Left ventricle myocardium inferior (tissue), 1 donor: ENCODE data around the gene ADAMTS14. TPM values are rescaled to one million over a fixed set of nuclear protein-coding genes. Genes with fewer than 3 reads are reported as not detected.

ENCODE experiments used
- DNase-seq: peaks from one replicate; pipeline ENCODE4 v3.0.0-alpha.2; 2020
- H3K27ac ChIP-seq: fragments of 200-600 bp; replicated peaks from 2 replicates; pipeline ENCODE4 v1.8.0; 2021
- H3K27me3 ChIP-seq: fragments of 200-600 bp; 2 replicates; pipeline ENCODE4 v1.8.0; 2021; ENCODE audit warnings: low read depth
- H3K36me3 ChIP-seq: fragments of 200-600 bp; 2 replicates; pipeline ENCODE4 v1.8.0; 2021
- H3K4me1 ChIP-seq: fragments of 200-600 bp; 2 replicates; pipeline ENCODE4 v1.8.0; 2021
- H3K4me3 ChIP-seq: fragments of 200-600 bp; 2 replicates; pipeline ENCODE4 v1.8.0; 2021; ENCODE audit warnings: mild to moderate bottlenecking, moderate library complexity
- H3K9me3 ChIP-seq: fragments of 200-600 bp; replicated peaks from 2 replicates; pipeline ENCODE4 v1.8.0; 2021
- CTCF ChIP-seq: fragments of 200-600 bp; IDR thresholded peaks from 2 replicates; pipeline ENCODE4 v1.8.0; 2021; ENCODE audit warnings: antibody characterized with exemption, mild to moderate bottlenecking, borderline replicate concordance
- intact Hi-C: fragments of 100-400 bp; cut with micrococcal nuclease; formaldehyde crosslinking; loops from one replicate; pipeline ENCODE4 v1.11.0; 2022
- total RNA-seq: library from RNA; stranded (reverse); fragmentation: NEBNext Ultra II Directional; extraction: Animal tissue kit (Norgen Biotek cat#: 25700); gene quantifications from one replicate; pipeline ENCODE4 v1.2.1, GENCODE V29; 2021
- donor health status: DM: no; HTN: yes; CAD: no; lungs with severe emphysema.

Gene ADAMTS14
- total RNA-seq, 1 donor from 2014 or later, result 0.47 TPM

- no peaks in the 10 kb centered on the region for H3K27me3 ChIP-seq
- no peak for TF ChIP-seq CTCF
- no peak for DNase-seq
- peaks cover 7% of the 10 kb centered on the region for H3K4me1 ChIP-seq
- intact Hi-C loops, result no loop called here
- no peak overlapping the region for H3K4me3 ChIP-seq
- H3K9me3 ChIP-seq, result no peaks in the 10 kb centered on the region
- no peaks in the 10 kb centered on the region for H3K36me3 ChIP-seq
- H3K27ac ChIP-seq, result no peak overlapping the region
Observed at GRCh38 chr10:70777063-70777875, 105.0 kb downstream of the ADAMTS14 start.

GRCh38 chr10:70778267-70778924 is 106.1 kb downstream of the ADAMTS14 start:
- TF ChIP-seq CTCF, result no peak
- no peaks in the 10 kb centered on the region for H3K36me3 ChIP-seq
- no peak overlapping the region for H3K4me3 ChIP-seq
- DNase-seq, result no peak
- no peaks in the 10 kb centered on the region for H3K27me3 ChIP-seq
- H3K9me3 ChIP-seq, result no peaks in the 10 kb centered on the region
- intact Hi-C loops, result no loop called here
- peaks cover 13% of the 10 kb centered on the region for H3K4me1 ChIP-seq
- H3K27ac ChIP-seq, result no peak overlapping the region

GRCh38 chr10:70779088-70779487 is 106.8 kb downstream of the ADAMTS14 start:
- intact Hi-C loops, result no loop called here
- DNase-seq, result no peak
- H3K27ac ChIP-seq, result no peak overlapping the region
- TF ChIP-seq CTCF, result no peak
- no peaks in the 10 kb centered on the region for H3K36me3 ChIP-seq
- H3K4me3 ChIP-seq, result no peak overlapping the region
- H3K27me3 ChIP-seq, result no peaks in the 10 kb centered on the region
- no peaks in the 10 kb centered on the region for H3K9me3 ChIP-seq
- H3K4me1 ChIP-seq, result peaks cover 13% of the 10 kb centered on the region

- Histone ChIP-seq H3K36me3 (no peaks in the 10 kb centered on the region), H3K27ac (no peak overlapping the region), H3K4me3 (no peak overlapping the region), H3K27me3 (peaks cover 5% of the 10 kb centered on the region), H3K9me3 (no peaks in the 10 kb centered on the region), H3K4me1 (peaks cover 13% of the 10 kb centered on the region)
- no peak for TF ChIP-seq CTCF
- no peak for DNase-seq
- intact Hi-C loops, result no loop called here
Observed at GRCh38 chr10:70779511-70780369, 107.4 kb downstream of the ADAMTS14 start.

- Histone ChIP-seq H3K4me1 (peaks cover 13% of the 10 kb centered on the region), H3K4me3 (no peak overlapping the region), H3K27ac (no peak overlapping the region), H3K36me3 (no peaks in the 10 kb centered on the region), H3K27me3 (peaks cover 12% of the 10 kb centered on the region), H3K9me3 (no peaks in the 10 kb centered on the region)
- no peak for TF ChIP-seq CTCF
- DNase-seq, result no peak
- intact Hi-C loops, result no loop called here
Observed at GRCh38 chr10:70780370-70780760, 108.1 kb downstream of the ADAMTS14 start.
